Measurements from ENCODE around the gene FAM217B.
"Not testable (repeated sequence)": the region's sequence is repeated elsewhere in the genome, so short reads cannot be mapped to it uniquely, and the experiment has no call there.

FAM217B gene

DNA sequence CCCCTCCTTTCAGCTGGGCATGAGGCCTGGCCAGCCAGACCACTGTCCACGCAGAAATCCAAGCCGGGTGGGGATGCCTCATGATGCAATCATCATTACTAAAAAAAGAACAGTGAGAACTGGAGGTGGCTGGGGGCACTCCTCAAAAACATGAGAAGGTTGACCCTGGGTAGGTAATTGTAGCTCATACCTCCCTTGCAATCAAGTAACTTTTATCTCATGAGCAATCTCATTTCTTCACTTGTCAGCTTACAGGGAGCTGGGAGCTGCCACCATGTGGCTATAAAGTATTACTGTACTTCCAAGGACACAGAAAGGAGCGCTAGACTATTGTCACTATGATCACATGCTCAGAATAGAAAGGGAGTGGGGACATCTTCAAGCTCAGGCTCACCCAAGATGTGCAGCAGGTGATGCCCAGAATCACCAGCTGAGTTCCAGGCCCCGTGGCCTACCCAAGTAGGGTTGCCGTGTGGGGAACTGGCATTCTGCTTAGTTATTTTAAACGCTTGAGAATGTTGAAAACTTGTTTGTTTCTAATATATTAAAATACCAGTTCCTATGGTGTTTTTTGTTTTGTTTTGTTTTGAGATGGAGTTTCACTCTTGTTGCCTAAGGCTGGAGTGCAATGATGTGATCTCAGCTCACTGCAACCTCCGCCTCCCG, 15.1 kb downstream of the FAM217B start:
- DNase-seq (ENCODE audit: insufficient read length, low spot score) (no peak), FAIRE-seq (no peak)
- TF ChIP-seq, protein P1, sequence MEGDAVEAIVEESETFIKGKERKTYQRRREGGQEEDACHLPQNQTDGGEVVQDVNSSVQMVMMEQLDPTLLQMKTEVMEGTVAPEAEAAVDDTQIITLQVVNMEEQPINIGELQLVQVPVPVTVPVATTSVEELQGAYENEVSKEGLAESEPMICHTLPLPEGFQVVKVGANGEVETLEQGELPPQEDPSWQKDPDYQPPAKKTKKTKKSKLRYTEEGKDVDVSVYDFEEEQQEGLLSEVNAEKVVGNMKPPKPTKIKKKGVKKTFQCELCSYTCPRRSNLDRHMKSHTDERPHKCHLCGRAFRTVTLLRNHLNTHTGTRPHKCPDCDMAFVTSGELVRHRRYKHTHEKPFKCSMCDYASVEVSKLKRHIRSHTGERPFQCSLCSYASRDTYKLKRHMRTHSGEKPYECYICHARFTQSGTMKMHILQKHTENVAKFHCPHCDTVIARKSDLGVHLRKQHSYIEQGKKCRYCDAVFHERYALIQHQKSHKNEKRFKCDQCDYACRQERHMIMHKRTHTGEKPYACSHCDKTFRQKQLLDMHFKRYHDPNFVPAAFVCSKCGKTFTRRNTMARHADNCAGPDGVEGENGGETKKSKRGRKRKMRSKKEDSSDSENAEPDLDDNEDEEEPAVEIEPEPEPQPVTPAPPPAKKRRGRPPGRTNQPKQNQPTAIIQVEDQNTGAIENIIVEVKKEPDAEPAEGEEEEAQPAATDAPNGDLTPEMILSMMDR (IDR thresholded peaks at IDR 0.05; ENCODE audit: insufficient read depth, missing control alignments) = peak; percentile 32

DNA sequence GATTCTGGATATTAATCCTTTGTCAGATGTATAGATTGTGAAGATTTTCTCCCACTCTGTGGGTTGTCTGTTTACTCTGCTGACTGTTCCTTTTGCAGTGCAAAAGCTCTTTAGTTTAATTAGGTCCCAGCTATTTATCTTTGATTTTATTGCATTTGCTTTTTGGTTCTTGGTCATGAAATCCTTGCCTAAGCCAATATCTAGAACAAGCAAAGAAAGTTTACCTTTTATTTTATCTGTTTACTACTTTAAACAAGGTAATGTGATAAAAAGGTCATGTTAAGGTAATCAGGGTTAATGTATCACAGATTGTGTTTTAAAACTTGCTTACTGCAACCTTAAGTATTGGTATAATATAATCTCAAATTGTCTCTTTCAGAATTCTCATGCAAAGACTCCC, 17.4 kb downstream of the FAM217B start:
- DNase-seq (ENCODE audit: insufficient read length, low spot score); FAIRE-seq: not testable (repeated sequence)

DNA sequence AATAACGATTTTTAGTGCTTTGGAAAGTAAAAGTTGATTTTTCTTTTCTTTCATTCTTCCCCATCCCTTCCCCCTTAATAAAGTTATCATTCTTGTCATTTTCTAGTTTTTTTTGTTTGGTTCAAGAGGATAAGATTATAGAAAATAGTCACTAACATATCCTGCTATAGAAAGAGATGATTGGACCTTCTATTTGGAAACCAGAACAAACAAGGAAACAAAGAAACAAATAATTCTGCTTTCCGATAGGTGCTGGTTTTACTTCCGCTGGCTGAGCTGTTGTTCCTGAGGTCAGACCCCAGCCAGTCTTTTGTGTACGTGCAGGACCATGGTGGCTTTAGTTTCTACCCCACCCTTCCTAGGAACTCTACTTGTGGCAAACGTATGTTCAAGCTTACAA, 17.9 kb downstream of the FAM217B start, which contains the start of gene CDH26:
TSS of gene CDH26 (plus strand) at position 301 of the 400 bp plus-strand sequence. CDS start 304 bp downstream, outside the sequence.
- TF ChIP-seq, protein P1 (IDR thresholded peaks at IDR 0.05; ENCODE audit: insufficient read depth, missing control alignments) = no peak
- FAIRE-seq (no peak), DNase-seq (ENCODE audit: insufficient read length, low spot score) (no peak)

DNA sequence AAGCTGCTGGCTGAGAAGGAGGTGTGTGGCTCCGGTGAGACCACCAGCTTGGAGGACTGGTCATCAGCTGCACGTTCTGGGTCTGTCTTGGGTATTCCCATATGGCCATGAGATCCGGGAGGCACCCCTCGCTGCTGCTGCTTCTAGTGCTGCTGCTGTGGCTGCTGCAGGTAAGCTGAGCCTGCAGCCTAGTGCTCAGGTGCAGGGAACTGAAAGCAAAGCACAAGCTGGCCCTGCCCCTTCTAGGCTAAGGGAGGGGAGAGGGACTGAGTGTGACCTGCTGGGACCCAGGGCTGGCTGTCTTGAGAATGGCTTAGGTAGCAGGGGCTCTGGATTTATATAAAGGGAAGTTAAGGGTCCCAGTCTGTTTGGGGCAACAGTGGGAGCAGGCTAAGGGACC, 18.4 kb downstream of the FAM217B start:
- DNase-seq (ENCODE audit: insufficient read length, low spot score) (no peak), FAIRE-seq (no peak)
- TF ChIP-seq, protein P1 (IDR thresholded peaks at IDR 0.05; ENCODE audit: insufficient read depth, missing control alignments) = no peak

DNA sequence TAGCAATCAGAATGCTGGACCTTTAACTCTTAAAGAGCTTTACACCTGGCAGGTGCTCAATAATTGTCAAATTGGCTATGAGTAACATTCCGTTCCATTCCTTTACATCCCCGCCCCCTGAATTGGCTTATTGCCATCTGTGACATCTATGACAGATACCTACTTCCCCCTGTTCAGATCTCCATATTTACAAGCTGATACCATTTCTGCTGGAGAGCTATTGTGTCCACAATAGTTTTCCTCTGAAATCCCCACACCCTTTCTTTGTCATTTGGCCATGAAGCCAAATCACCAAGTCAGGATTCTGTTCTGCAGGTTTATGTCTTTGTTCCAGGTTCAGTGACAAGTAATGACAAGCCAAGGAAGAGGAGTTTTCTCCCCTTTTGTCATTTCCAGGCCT, 21.2 kb downstream of the FAM217B start:
- DNase-seq (ENCODE audit: insufficient read length, low spot score) (no peak), FAIRE-seq (no peak)
- TF ChIP-seq, protein P1 (IDR thresholded peaks at IDR 0.05; ENCODE audit: insufficient read depth, missing control alignments) = no peak

DNA sequence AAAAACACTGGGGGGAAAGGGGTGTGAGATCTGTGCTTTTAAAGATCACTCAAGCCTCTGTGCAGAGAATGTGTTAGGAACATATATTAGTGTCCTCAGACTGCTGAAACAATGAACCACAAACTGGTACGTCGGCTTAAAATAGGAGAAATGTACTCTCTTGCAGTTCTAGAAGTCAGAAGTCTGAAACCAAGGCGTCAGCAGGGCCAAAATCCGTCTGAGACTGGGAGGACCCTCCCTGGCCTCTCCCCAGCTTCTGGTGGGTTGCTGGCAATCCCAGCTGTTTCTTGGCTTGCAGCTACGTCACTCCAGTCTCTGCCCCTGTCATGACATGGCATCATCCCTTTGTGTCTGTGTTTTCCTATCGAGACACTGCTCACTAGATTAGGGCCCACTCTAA, 22.0 kb downstream of the FAM217B start:
- FAIRE-seq (no peak), DNase-seq (ENCODE audit: insufficient read length, low spot score) (no peak)
- TF ChIP-seq, protein P1 (IDR thresholded peaks at IDR 0.05; ENCODE audit: insufficient read depth, missing control alignments) = no peak

DNA sequence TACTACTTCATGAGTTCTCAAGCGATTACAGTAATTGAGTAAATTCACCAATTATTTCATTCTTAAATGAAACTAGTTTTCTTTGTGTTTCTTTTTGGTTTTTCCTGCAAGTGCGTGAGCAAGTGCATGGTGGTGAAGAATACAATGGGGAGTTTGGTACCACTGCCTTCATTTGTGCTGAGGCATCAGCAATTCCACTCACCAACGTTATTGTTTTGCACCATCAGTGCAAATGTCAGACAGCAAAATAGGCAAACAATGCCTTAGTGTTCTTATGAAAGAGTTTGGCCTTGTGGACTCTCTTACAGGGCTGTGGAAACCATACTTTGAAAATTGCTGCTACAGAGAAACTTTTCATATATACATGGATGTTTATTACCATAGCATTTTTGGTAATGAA, 26.2 kb downstream of the FAM217B start:
- DNase-seq (ENCODE audit: insufficient read length, low spot score) (no peak), FAIRE-seq (no peak)
- TF ChIP-seq, protein P1 (IDR thresholded peaks at IDR 0.05; ENCODE audit: insufficient read depth, missing control alignments) = no peak

Measured in D721Med (cell line).